Fibroblast of lung (primary cell): ENCODE measurements around the gene POR. TPM values are rescaled to one million over a fixed set of nuclear protein-coding genes. Genes with fewer than 3 reads are reported as not detected.

Experiments used
- DNase-seq, 2 donors: peaks; one replicate each; pipeline versions ENCODE4 v3.0.0 to v3.0.0-alpha.2; 2010; ENCODE audit warnings: low read depth in 2 of 2
- H2AFZ ChIP-seq: 2 replicates; pipeline ENCODE4 v1.5.1; 2012; ENCODE audit warnings: low read length, control low read depth, inconsistent platforms
- H3K27ac ChIP-seq: 2 replicates; pipeline ENCODE4 v1.5.1; 2011; ENCODE audit warnings: low read length, control low read depth; ENCODE audit not compliant: insufficient read depth
- H3K27me3 ChIP-seq: 2 replicates; pipeline ENCODE4 v1.5.1; 2011; ENCODE audit warnings: mild to moderate bottlenecking, low read length; ENCODE audit not compliant: control insufficient read depth, insufficient read depth
- H3K36me3 ChIP-seq: 2 replicates; pipeline ENCODE4 v1.5.1; 2011; ENCODE audit warnings: low read length; ENCODE audit not compliant: control insufficient read depth, insufficient read depth
- H3K4me1 ChIP-seq: 2 replicates; pipeline ENCODE4 v1.5.1; 2011; ENCODE audit warnings: low read length; ENCODE audit not compliant: control insufficient read depth, insufficient read depth; ENCODE audit errors: extremely low read depth
- H3K4me2 ChIP-seq: 2 replicates; pipeline ENCODE4 v1.5.1; 2011; ENCODE audit warnings: low read length, control low read depth; ENCODE audit not compliant: insufficient read depth; ENCODE audit errors: extremely low read depth
- H3K4me3 ChIP-seq, 4 experiments: fragments of 200-600 bp in 1 of 4; sonication (generic) in 1 of 4; replicated peaks in 1 of 4; 2 replicates each; pipeline ENCODE4 v1.5.1; 2011 to 2016; ENCODE audit warnings: low read length in 4 of 4, low read depth in 3 of 4, mild to moderate bottlenecking in 3 of 4, control low read depth in 2 of 4, inconsistent platforms in 1 of 4, mixed read lengths in 1 of 4; ENCODE audit not compliant: insufficient read depth in 1 of 4; ENCODE audit errors: control extremely low read depth in 1 of 4
- H3K79me2 ChIP-seq: 2 replicates; pipeline ENCODE4 v1.5.1; 2012; ENCODE audit warnings: mild to moderate bottlenecking, low read length, inconsistent platforms; ENCODE audit not compliant: control insufficient read depth, insufficient read depth
- H3K9ac ChIP-seq: 2 replicates; pipeline ENCODE4 v1.5.1; 2011; ENCODE audit warnings: mild to moderate bottlenecking, low read length, control low read depth; ENCODE audit not compliant: insufficient read depth
- H3K9me3 ChIP-seq: 2 replicates; pipeline ENCODE4 v1.5.1; 2012; ENCODE audit warnings: low read depth, low read length; ENCODE audit not compliant: control insufficient read depth, insufficient read depth
- H4K20me1 ChIP-seq: 2 replicates; pipeline ENCODE4 v1.5.1; 2011; ENCODE audit warnings: low read length; ENCODE audit not compliant: control insufficient read depth, insufficient read depth; ENCODE audit errors: extremely low read depth
- CTCF ChIP-seq, 2 donors: IDR thresholded peaks in 1 of 2; conservative IDR thresholded peaks in 1 of 2; 1 replicate in 1 of 2; 2 replicates in 1 of 2; pipeline ENCODE4 v1.5.1; 2011 to 2012; ENCODE audit warnings: low read length in 2 of 2, control low read depth in 1 of 2, inconsistent platforms in 1 of 2, low read depth in 1 of 2, mild to moderate bottlenecking in 1 of 2
- EZH2 ChIP-seq: IDR thresholded peaks from 2 replicates; pipeline ENCODE4 v1.5.1; 2012; ENCODE audit warnings: low read length, control low read depth, mild to moderate bottlenecking; ENCODE audit errors: missing control alignments
- polyA plus RNA-seq, 2 donors: library from polyadenylated mRNA; depleted of rRNA in 1 of 2; stranded (reverse) in 1 of 2; unstranded in 1 of 2; fragments of >200 nt; gene quantifications; 2 replicates each; pipeline ENCODE4 v1.2.1, GENCODE V29; 2011 to 2012; ENCODE audit warnings: missing spikeins in 1 of 2
- total RNA-seq: library from RNA; depleted of rRNA; stranded (reverse); fragments of >200 nt; gene quantifications from 2 replicates; pipeline ENCODE4 v1.2.1, GENCODE V29; 2014

Gene POR
- total and polyA plus RNA-seq, 2 donors (not counting 1 experiment from before 2014, with no cell fraction given): 36.2 to 207 TPM

GRCh38 chr7:75878769-75879611 is 36.0 kb upstream of the POR start, which contains the start of gene RHBDD2:
TSS of gene RHBDD2 (plus strand) at chr7:75879034. CDS start at chr7:75879083, 49 bp downstream.
- peak within 1 kb of the TSS; percentile 97 for H2AFZ ChIP-seq
- peak in 1 of 2 donors; percentile 16 for TF ChIP-seq CTCF (conservative IDR thresholded peaks at IDR 0.05 in 1 of 2, IDR thresholded peaks at IDR 0.05 in 1 of 2; ENCODE audit: low read depth in 1 of 2, low read length in 2 of 2)
- no peak for TF ChIP-seq EZH2
- H3K9me3 ChIP-seq: no peaks in the 10 kb centered on the region

GRCh38 chr7:75879771-75880184 is 35.2 kb upstream of the POR start:
- Histone ChIP-seq H3K9me3 (no peaks in the 10 kb centered on the region), H3K4me3 (peak overlapping the region; percentile 82 to 96 (median 85)), H3K4me2 (peak overlapping the region; percentile 89), H3K27me3 (no peaks in the 10 kb centered on the region), H3K79me2 (peaks cover 11% of the 10 kb centered on the region), H4K20me1 (no peaks in the 10 kb centered on the region), H2AFZ (no peak overlapping the region), H3K27ac (peak overlapping the region; percentile 81), H3K4me1 (peaks cover 6% of the 10 kb centered on the region), H3K9ac (no peak overlapping the region), H3K36me3 (peaks cover 13% of the 10 kb centered on the region)
- TF ChIP-seq EZH2 (no peak), CTCF (conservative IDR thresholded peaks at IDR 0.05 in 1 of 2, IDR thresholded peaks at IDR 0.05 in 1 of 2; ENCODE audit: low read depth in 1 of 2, low read length in 2 of 2) (no peak)
- DNase-seq: peak; percentile 67 to 83

More at GRCh38 chr7:75878769-75879611, 36.0 kb upstream of the POR start, which contains the start of gene RHBDD2:
- Histone ChIP-seq H3K79me2 (peaks cover 11% of the 10 kb centered on the region), H4K20me1 (no peaks in the 10 kb centered on the region), H3K27me3 (no peaks in the 10 kb centered on the region), H3K4me3 (peak within 1 kb of the TSS; percentile 82 to 96 (median 85)), H3K9ac (peak within 1 kb of the TSS; percentile 89), H3K27ac (peak within 1 kb of the TSS; percentile 81), H3K4me2 (peak within 1 kb of the TSS; percentile 89), H3K4me1 (peaks cover 6% of the 10 kb centered on the region), H3K36me3 (peaks cover 11% of the 10 kb centered on the region)
- DNase-seq: peak; percentile 86 to 92

- Histone ChIP-seq H3K36me3 (peaks cover 13% of the 10 kb centered on the region), H2AFZ (no peak overlapping the region), H3K4me3 (peak overlapping the region in 3 of 4 experiments; percentile 4 to 96 (median 85)), H3K4me1 (peaks cover 6% of the 10 kb centered on the region), H4K20me1 (no peaks in the 10 kb centered on the region), H3K9me3 (no peaks in the 10 kb centered on the region), H3K27me3 (no peaks in the 10 kb centered on the region), H3K4me2 (peak overlapping the region; percentile 89), H3K27ac (no peak overlapping the region), H3K79me2 (peaks cover 11% of the 10 kb centered on the region), H3K9ac (no peak overlapping the region)
- TF ChIP-seq CTCF (conservative IDR thresholded peaks at IDR 0.05 in 1 of 2, IDR thresholded peaks at IDR 0.05 in 1 of 2; ENCODE audit: low read depth in 1 of 2, low read length in 2 of 2): no peak
- TF ChIP-seq EZH2: no peak
- no peak for DNase-seq
These were observed 34.7 kb upstream of the POR start for GRCh38 chr7:75880242-75880641.
